OCI-LY7 (cell line): ENCODE data around the gene OR2V2.

ENCODE experiments used
- EZH2phosphoT487 ChIP-seq: fragments of 200-600 bp; sonication (generic); IDR thresholded peaks from 2 replicates; pipeline ENCODE4 v1.6.1; 2018; ENCODE audit warnings: low read depth, borderline replicate concordance, mild to moderate bottlenecking, mixed run types, antibody characterized with exemption, low read length, moderate library complexity, mixed read lengths
- TF ChIP-seq, protein P1 (sequence below): fragments of 200-600 bp; sonication (generic); conservative IDR thresholded peaks from 2 replicates; pipeline ENCODE4 v1.5.1; 2014; ENCODE audit warnings: mild to moderate bottlenecking, antibody characterized with exemption, low read length, moderate library complexity, mixed read lengths

DNA sequence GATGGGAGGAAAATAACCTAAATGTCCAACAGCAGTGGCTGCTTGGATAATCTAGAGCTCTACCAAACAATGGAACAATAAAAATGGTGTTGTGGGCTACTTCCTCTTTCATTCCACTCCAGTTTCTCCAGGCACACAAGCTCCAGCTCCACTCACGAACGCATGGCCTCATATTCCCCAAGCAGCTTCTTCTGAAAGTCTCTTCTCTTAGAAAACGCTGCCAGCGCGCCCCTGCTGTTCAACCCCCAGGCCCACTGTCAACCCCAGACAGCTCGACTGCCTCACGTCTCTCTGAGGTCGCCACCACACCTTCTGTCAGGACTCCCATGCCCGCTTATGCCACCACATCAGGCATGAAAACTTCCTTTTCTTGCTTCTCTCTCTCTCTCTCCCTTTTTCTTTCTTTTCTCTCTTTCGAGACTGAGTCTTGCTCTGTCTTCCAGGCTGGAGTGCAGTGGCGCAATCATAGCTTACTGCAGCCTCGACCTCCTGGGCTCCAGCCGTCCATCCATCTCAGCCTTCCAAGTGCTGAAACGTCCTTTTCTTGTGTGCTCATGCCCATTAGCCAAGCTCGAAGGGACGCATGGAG, 16.2 kb downstream of the OR2V2 start:
- no peak for TF ChIP-seq EZH2phosphoT487
- TF ChIP-seq, protein P1, sequence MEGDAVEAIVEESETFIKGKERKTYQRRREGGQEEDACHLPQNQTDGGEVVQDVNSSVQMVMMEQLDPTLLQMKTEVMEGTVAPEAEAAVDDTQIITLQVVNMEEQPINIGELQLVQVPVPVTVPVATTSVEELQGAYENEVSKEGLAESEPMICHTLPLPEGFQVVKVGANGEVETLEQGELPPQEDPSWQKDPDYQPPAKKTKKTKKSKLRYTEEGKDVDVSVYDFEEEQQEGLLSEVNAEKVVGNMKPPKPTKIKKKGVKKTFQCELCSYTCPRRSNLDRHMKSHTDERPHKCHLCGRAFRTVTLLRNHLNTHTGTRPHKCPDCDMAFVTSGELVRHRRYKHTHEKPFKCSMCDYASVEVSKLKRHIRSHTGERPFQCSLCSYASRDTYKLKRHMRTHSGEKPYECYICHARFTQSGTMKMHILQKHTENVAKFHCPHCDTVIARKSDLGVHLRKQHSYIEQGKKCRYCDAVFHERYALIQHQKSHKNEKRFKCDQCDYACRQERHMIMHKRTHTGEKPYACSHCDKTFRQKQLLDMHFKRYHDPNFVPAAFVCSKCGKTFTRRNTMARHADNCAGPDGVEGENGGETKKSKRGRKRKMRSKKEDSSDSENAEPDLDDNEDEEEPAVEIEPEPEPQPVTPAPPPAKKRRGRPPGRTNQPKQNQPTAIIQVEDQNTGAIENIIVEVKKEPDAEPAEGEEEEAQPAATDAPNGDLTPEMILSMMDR = peak; percentile 28; the same call in 1 of the 2 replicates
